ENCODE results near the gene EFNA5. TPM values are rescaled to one million over a fixed set of nuclear protein-coding genes. Genes with fewer than 3 reads are reported as not detected.

EFNA5 gene
- polyA plus RNA-seq, 1 of the 3 experiments (the other 2 are of a cell fraction) = 0.81 TPM

DNA sequence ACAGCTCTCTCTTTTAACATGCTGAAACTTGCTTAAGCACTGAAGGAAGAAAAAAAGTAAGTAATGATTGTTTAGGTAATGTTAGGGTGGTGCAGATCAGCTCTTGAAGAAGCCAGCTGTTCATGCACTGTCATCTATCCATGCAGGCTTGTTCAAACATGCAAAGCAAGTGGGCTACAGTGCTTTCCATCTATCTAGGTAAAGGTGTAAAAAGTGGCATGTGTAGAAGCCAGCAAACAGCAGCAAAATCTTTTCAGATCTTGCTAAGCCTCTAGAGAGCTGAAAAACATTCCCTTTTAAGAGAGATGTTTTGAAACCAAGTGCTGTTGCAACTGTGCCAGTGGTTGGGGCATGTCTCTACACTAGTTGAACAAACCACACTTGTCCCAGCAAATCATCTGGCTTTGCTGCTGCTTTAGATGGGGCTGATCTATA is 214.4 kb downstream of the EFNA5 start (continued):
- TF ChIP-seq RXRA (IDR thresholded peaks at IDR 0.05; ENCODE audit: borderline replicate concordance, low read depth) (no peak), ELF1 (IDR thresholded peaks at IDR 0.05) (no peak), NRF1 (IDR thresholded peaks at IDR 0.05; ENCODE audit: low read depth, low read length) (no peak), FOXJ3 (CRISPR knock-in tag; IDR thresholded peaks at IDR 0.05) (no peak), MXI1 (IDR thresholded peaks at IDR 0.05; ENCODE audit: low read depth, low read length) (no peak), SMC3 (IDR thresholded peaks at IDR 0.05; ENCODE audit: low read depth, low read length) (no peak), RAD21 (IDR thresholded peaks at IDR 0.05; ENCODE audit: low read length) (no peak)
- TF ChIP-seq, protein P1, sequence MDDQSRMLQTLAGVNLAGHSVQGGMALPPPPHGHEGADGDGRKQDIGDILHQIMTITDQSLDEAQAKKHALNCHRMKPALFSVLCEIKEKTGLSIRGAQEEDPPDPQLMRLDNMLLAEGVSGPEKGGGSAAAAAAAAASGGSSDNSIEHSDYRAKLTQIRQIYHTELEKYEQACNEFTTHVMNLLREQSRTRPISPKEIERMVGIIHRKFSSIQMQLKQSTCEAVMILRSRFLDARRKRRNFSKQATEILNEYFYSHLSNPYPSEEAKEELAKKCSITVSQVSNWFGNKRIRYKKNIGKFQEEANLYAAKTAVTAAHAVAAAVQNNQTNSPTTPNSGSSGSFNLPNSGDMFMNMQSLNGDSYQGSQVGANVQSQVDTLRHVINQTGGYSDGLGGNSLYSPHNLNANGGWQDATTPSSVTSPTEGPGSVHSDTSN (IDR thresholded peaks at IDR 0.05) = no peak
- TF ChIP-seq, protein P2, sequence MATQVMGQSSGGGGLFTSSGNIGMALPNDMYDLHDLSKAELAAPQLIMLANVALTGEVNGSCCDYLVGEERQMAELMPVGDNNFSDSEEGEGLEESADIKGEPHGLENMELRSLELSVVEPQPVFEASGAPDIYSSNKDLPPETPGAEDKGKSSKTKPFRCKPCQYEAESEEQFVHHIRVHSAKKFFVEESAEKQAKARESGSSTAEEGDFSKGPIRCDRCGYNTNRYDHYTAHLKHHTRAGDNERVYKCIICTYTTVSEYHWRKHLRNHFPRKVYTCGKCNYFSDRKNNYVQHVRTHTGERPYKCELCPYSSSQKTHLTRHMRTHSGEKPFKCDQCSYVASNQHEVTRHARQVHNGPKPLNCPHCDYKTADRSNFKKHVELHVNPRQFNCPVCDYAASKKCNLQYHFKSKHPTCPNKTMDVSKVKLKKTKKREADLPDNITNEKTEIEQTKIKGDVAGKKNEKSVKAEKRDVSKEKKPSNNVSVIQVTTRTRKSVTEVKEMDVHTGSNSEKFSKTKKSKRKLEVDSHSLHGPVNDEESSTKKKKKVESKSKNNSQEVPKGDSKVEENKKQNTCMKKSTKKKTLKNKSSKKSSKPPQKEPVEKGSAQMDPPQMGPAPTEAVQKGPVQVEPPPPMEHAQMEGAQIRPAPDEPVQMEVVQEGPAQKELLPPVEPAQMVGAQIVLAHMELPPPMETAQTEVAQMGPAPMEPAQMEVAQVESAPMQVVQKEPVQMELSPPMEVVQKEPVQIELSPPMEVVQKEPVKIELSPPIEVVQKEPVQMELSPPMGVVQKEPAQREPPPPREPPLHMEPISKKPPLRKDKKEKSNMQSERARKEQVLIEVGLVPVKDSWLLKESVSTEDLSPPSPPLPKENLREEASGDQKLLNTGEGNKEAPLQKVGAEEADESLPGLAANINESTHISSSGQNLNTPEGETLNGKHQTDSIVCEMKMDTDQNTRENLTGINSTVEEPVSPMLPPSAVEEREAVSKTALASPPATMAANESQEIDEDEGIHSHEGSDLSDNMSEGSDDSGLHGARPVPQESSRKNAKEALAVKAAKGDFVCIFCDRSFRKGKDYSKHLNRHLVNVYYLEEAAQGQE (IDR thresholded peaks at IDR 0.05; ENCODE audit: low read depth, low read length) = no peak
- TF ChIP-seq, protein P3, sequence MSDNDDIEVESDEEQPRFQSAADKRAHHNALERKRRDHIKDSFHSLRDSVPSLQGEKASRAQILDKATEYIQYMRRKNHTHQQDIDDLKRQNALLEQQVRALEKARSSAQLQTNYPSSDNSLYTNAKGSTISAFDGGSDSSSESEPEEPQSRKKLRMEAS (IDR thresholded peaks at IDR 0.05; ENCODE audit: low read depth) = no peak

DNA sequence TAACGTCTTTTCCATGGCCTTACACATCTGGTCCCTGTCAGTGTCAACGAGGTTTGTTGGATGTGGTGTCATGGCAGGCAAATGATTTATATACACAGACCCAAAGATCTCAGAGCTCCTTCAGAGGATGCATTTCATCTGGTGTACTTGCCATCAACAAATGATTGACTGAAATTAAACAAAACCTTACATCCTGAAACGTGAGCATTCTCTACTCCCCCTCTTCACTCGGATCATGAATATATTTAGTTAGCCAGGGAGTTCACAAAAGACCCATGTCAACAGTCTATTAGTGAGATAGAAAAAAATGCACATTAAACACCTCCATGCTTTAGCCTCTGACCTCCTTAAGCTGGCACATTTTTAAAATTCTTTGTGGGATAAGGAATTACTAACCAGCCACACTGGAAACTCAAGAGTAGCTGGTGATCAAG is 215.6 kb downstream of the EFNA5 start:
- ChIA-PET POLR2A (no interaction called here), CTCF (interaction anchor here (0.9 to 1.0 kb wide), 2 partner anchors 13 to 41 kb away, joined by 3 read pairs; no protein-coding TSS in a partner anchor)
- Histone ChIP-seq H3K4me3 (ENCODE audit: low read depth in 2 of 2, low read length in 1 of 2) (no peak overlapping the region), H3K4me2 (no peak overlapping the region; the same call in 1 of the 2 replicates), H3K36me3 (replicated peaks in 1 of 2; ENCODE audit: control insufficient read depth in 1 of 2, insufficient read depth in 2 of 2, low read length in 1 of 2) (no peaks in the 10 kb centered on the region), H3K27me3 (ENCODE audit: insufficient read depth) (no peaks in the 10 kb centered on the region), H4K20me1 (ENCODE audit: insufficient read depth) (no peaks in the 10 kb centered on the region), H3K9ac (no peak overlapping the region), H3K27ac (ENCODE audit: low read depth in 2 of 2, low read length in 1 of 2) (no peak overlapping the region), H3K4me1 (ENCODE audit: control insufficient read depth in 1 of 2, insufficient read depth in 2 of 2, low read depth in 1 of 2, low read length in 1 of 2) (peaks cover 2 to 12% of the 10 kb centered on the region in 2 experiments; a peak in 2 of 4 replicates), H3K9me2 (no peaks in the 10 kb centered on the region), H3K79me2 (ENCODE audit: insufficient read depth) (no peaks in the 10 kb centered on the region), H3F3A (replicated peaks; ENCODE audit: insufficient read depth) (no peaks in the 10 kb centered on the region), H2AFZ (ENCODE audit: low read depth) (no peak overlapping the region), H3K9me3 (no peaks in the 10 kb centered on the region; the same call in 1 of the 2 replicates)
- DNase-seq = no peak
- 57% methylated on average over 4 of the region's 4 CpGs for WGBS (ENCODE audit: low lambda C conversion rate)
- TF ChIP-seq SMC3 (IDR thresholded peaks at IDR 0.05; ENCODE audit: low read depth, low read length) (no peak), RFX5 (IDR thresholded peaks at IDR 0.05; ENCODE audit: low read length) (no peak), EZH2phosphoT487 (IDR thresholded peaks at IDR 0.05; ENCODE audit: borderline replicate concordance, low read depth) (no peak), TEAD4 (IDR thresholded peaks at IDR 0.05; ENCODE audit: borderline replicate concordance, insufficient read depth) (no peak), FOXM1 (IDR thresholded peaks at IDR 0.05; ENCODE audit: low read depth) (no peak), JUND (IDR thresholded peaks at IDR 0.05) (no peak), TAF1 (IDR thresholded peaks at IDR 0.05; ENCODE audit: borderline replicate concordance, low read depth, low read length) (no peak), ELF1 (IDR thresholded peaks at IDR 0.05) (no peak), SIN3A (IDR thresholded peaks at IDR 0.05; ENCODE audit: borderline replicate concordance, low read depth, low read length) (no peak), RAD21 (IDR thresholded peaks at IDR 0.05; ENCODE audit: low read length) (no peak), FOSL2 (IDR thresholded peaks at IDR 0.05; ENCODE audit: borderline replicate concordance, low read depth) (no peak), RXRA (IDR thresholded peaks at IDR 0.05; ENCODE audit: borderline replicate concordance, low read depth) (no peak), YY1 (IDR thresholded peaks at IDR 0.05; ENCODE audit: low read depth) (no peak), CHD2 (IDR thresholded peaks at IDR 0.05; ENCODE audit: low read length, partially characterized antibody) (no peak)
- TF ChIP-seq, protein P4, sequence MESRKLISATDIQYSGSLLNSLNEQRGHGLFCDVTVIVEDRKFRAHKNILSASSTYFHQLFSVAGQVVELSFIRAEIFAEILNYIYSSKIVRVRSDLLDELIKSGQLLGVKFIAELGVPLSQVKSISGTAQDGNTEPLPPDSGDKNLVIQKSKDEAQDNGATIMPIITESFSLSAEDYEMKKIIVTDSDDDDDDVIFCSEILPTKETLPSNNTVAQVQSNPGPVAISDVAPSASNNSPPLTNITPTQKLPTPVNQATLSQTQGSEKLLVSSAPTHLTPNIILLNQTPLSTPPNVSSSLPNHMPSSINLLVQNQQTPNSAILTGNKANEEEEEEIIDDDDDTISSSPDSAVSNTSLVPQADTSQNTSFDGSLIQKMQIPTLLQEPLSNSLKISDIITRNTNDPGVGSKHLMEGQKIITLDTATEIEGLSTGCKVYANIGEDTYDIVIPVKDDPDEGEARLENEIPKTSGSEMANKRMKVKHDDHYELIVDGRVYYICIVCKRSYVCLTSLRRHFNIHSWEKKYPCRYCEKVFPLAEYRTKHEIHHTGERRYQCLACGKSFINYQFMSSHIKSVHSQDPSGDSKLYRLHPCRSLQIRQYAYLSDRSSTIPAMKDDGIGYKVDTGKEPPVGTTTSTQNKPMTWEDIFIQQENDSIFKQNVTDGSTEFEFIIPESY (IDR thresholded peaks at IDR 0.05; ENCODE audit: borderline replicate concordance, low read depth) = no peak
- TF ChIP-seq, protein P1 (IDR thresholded peaks at IDR 0.05) = no peak
- TF ChIP-seq, protein P3 (IDR thresholded peaks at IDR 0.05; ENCODE audit: low read depth) = no peak
- TF ChIP-seq, protein P5, sequence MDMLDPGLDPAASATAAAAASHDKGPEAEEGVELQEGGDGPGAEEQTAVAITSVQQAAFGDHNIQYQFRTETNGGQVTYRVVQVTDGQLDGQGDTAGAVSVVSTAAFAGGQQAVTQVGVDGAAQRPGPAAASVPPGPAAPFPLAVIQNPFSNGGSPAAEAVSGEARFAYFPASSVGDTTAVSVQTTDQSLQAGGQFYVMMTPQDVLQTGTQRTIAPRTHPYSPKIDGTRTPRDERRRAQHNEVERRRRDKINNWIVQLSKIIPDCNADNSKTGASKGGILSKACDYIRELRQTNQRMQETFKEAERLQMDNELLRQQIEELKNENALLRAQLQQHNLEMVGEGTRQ (IDR thresholded peaks at IDR 0.05; ENCODE audit: borderline replicate concordance, low read depth, low read length) = no peak

All from SK-N-SH (cell line).